NOMO-1 (cell line): ENCODE measurements around the gene KCNT1.

Source experiments
- DNase-seq, 2 experiments: peaks; one replicate each; lab custom pipeline; 2025; ENCODE audit not compliant: unreplicated experiment in 2 of 2; lab: John Stamatoyannopoulos, UW

KCNT1 gene

DNA sequence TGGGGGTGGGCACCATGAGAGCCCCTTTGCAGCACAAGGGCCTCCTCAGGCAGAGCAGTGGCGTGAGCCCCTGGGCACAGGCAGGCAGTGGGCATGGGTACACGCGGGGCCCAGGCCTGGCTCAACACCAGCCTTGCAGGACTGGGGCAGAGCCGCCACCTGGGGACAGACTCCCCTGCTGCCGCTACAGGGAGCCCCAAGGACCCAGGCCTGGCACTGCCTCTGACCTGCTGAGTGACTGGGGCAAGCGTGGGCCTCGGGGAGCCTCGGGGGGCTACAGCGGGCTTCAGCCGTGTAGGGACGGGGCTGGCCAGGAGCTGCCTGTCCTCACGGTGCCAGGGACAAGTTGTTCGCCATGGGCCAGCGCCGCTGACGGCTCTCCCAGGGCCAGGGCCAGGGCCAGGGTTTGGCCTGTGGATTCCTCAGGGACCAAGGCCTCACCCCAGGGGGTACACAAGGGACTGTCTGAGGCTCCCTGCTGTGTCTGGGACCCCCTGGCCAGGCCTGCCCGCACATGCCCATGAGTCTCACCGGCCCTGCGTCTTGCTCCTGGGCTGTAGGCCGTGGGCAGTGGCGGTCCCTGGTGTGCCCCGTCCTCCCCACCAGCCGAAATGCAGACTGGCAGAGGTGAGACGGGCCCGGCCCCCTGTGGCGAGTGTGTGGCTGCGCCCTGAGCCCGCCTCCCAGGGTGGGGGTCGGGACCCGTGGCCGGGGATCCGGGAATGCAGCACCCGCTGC is 42.5 kb downstream of the KCNT1 start:
- DNase-seq: no peak

DNA sequence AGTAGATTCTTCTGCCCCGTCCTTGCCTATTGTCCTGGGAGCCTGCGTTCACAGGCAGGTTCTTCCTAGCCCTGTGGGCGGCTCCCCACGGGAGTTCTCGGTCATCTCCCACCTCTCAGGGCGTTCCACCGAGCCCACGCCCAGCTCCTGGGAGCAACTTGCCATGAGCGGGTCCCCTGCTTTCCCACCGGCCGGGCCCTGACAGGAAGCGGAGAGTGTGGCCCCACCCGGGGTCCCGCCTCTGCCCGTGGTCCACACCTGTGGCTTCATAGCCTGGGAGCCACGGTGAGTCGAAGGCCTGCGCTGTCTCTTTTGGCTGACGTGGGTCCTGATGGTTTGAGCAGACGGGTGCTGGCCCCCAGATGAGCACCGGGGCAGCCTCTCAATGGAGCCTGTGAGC is 43.2 kb downstream of the KCNT1 start:
- no peak for DNase-seq

DNA sequence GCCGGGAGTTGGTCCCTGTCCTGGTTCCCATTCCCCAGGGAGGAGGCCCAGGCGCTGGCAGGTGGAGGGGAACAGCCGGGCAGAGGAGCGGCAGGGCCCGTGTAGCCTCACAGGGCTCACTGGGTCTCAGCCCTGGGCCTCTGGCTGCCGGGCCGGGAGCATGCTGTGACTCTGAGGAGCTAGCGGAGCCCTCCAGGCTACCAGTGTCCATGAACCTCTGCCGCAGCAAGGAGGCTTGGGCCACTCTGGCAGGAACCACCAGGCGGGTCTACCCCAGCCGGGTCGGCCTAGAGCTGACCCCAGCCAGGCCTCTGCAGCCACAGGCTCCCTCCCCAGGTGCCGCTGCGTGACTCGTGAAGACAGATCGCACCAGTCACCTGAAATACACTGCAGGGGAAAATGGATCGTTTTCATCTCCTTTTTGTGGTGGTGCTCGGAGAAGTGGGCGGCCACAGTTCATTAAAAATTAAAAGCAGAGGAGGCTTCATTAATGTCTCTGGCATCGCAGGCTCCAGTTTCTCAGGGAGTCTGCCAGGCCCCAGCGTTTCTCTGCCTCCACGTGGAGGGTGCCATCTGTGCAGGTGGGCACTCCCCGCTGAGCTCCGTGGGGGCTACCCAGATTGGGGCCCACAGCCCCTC is 43.8 kb downstream of the KCNT1 start:
- DNase-seq: no peak

DNA sequence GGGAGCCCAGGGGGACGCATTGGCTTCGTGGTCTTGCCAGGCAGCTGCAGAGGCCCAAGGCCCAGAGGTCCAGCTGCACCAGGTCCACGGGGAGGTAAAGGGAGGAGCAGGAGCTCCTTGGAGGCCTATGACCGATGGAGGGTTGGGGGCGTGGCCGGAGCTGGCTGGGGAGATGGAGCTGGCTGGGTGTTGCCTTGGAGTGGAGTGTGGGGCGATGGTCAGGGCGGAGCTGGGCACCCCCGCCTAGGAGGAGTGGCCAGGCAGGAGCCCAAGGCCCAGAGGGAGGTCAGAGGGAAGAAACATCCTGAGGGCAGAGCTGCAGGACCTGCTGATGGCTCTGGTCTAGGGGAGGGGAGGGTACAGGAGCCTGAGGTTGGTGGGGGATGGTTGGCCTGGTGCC is 44.6 kb downstream of the KCNT1 start:
- no peak for DNase-seq

DNA sequence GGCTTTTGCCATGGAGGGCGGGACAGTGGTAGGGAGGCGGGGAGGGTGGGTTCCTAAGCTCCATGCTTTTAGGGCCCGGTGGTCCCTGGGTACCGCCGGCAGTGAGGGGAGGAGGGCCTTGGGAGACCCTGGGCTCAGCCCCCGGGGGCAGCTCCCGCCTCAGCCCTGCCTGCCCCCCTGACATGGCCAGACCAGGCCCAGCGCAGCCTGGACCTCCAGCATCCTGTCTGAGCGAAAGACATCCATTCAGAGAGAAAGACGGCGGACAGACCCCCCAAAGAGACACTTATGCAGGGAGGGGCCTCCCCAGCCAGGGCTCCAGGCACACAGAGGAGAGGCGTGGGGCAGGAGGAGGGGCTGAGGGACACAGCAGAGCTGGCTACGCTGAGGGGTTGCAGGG is 45.3 kb downstream of the KCNT1 start:
- no peak for DNase-seq

DNA sequence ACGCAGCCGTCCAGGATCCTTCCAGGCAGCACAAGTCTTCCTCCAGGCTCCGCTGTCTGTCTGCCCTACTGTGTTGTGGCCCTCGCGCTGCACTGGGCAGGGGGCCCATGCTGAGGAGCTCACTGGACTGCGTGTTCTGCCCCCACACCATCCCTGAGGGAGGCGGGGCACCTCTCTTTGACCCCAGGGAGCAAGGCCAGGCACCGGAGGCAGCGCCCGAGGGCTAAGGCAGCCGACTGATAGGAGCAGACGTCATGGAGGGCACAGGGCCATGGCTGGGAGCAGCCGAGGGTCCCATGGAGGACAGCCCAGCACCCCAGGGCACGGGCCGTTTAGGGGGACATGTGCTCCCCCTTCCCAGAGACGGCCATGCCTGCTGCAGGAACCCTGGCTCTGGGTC is 46.7 kb downstream of the KCNT1 start:
- DNase-seq: no peak

DNA sequence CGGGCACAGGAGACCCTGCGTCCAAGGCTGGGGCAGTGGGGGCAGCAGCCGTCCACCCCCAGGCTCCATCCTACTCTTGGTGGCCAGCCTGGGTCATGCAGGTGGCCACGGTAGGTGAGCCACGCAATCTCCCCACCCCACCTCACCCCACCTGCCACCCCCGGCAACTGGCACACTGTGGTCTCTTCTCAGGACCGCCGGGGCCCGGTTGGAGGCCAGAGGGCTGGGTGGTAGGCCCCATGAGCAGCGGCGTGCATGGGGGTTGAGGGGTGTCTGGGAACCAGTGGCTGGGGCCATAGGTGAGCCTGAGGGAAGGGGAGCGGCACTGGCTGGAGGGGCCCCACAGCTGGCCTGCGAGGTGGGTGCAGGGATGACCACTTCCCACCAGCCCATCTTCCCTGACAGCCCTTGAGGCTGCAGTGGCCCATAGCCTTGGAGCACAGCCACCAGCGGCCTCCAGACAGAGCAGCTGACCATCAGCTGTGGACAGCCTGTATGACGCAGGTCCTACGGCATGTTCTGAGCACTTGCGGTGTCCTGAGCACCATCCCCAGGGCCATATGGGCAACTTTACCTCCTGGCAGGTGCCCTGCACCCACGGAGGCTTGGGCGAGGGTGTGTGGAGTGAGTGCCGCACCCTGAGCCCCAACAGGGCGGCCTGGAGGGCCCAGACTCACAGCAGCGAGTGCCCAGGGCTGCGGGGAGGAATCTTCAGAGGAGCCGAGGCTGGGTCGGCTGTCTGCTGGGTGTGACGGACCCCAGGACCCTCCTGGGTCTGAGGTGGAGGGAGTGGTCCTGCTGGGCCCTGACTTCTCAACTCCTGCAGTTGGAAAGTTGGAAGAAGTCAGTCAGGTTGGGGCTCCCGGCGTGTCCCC is 47.4 kb downstream of the KCNT1 start:
- DNase-seq: no peak

DNA sequence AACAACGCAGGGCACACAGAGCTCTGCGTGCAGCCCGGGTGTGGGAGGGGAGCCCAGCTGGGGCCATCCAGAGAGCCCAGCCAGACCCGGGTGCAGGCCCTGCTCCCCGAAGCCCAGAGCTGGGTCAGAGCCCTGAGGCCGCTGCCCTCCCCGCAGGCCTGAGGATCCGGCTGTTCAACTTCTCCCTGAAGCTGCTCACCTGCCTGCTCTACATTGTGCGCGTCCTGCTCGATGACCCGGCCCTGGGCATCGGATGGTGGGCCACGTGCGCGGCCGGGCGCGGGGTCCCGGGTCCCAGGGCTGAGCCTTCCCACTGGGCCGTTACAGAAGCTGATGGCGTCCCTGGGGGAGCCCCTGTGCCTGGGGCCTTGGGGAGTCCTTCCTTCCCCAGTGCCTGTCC is 48.8 kb downstream of the KCNT1 start:
- DNase-seq: no peak

DNA sequence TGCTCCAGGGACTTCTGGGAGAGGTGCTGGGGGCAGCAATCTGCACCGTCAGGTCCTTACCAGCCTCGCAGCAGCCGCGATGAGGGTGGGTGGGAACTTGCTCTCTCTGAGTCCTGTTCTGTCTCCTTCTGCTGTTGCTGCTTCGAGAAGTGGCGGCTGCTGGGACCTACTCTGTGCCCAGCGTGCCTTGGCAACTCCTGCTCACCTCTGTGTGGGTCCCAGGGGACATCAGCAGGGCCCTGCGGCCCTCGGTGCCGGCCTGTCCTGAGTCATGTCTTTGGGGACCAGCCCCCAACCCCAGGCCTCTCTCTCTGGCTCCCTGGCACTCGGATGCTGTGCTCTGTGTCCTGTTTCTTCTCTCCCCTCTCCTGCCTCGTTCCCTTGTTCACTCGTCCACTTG is 49.5 kb downstream of the KCNT1 start:
- DNase-seq: no peak

DNA sequence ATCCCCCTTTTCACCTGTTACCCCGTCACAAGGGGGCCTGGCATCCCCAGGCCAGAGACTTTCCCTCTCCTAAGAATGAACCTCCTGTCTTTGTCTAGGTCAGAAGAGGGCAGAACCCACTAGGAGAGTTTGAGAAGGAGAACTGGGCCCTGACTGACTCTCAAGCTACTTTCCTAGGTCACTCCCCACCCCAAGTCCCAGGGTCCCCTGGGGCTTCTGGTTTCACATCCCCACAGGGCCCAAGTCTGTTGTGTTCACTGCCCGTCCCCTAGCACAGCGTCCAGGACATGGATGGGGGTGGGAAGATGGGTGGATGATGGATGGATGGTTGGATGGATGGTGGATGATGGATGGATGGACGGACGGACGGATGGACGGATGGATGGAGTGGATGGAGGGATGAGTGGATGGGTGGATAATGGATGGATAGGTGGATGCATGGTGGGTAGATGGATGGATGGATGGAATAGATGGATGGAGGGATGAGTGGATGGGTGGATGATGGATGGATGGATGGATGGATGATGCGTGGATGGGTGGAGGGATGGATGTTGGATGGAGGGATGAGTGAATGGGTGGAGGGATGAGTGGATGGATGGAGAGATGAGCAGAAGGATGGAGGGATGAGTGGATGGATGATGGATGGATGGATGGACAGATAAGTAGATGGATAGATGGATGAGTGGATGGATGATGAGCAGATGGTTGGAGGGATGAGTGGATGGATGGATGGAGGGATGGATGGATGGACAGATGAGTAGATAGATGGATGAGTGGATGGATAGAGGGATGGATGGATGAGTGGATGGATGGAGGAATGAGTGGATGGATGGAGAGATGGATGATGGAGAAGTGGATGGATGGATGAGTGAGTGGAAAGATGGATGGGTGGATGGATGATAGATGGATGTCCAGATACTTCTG is 50.6 kb downstream of the KCNT1 start:
- DNase-seq: no peak

DNA sequence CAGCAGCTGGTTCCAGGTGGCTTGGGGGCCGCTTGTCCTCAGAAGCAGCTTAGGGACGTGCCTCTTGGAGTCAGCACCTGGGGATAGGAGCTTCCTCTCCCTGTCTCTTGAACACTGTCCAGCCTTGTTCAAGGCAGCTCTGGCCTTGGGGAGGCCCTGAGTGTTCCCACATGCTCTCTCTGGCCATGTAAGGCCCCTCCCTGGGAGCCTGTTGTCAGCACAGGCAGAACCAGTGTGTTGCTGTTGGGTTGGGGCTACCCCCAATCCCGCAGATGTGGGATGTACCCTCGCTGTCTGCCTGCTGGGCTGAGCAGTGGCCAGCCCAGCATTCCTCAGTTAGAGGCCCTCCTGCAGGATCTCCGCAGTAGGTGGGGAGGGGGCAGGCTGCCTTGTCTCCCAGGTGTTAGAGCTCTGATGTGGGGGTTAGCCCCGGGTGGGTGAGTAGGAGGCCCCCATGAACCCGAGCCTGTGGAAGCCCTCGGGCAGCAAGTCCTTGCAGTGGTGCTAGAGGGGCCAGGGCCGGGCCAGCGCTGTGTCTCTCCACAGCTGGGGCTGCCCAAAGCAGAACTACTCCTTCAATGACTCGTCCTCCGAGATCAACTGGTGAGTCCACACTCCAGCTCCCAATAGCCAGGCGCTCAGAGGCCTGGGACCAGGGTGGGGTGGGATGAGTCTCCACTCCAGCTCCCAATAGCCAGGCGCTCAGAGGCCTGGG is 51.6 kb downstream of the KCNT1 start:
- DNase-seq: no peak

DNA sequence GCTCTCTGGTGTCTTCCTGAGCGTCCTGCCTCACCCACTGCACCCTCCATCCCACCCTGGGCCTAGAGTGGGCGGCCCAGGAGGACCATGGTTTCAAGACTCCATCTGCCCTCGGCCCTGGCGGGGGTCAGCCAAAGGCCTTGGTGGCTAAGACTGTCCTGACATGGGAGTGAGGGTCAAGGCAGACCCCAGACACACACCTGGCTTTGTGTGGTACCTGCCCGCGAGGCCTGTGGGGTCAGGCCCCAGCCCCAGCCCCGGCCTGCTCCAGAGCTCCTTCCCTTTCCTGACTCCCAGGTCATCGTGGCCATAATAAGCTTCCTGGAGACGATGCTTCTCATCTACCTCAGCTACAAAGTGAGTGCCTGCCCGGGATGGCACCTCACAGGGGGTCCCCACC is 54.6 kb downstream of the KCNT1 start:
- no peak for DNase-seq

DNA sequence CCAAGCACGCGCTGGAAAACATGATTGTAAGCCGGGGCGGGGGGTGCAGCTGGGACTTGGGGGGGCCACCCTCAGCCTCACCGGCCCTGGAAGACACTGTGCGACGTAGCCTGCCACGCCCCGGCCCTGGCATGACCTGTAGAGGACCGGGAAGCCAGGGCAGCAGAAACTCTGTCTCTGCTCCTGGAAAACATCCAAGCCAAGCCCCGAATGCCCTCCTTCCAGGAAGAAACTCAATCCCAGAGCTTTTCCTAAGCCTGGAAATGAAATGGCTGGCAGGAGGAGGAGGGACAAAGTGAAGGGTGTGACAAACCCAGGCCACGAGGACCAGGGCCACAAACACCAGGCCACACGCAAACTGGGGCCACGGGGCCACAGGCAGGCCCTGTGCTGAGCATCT is 55.4 kb downstream of the KCNT1 start:
- DNase-seq: no peak

DNA sequence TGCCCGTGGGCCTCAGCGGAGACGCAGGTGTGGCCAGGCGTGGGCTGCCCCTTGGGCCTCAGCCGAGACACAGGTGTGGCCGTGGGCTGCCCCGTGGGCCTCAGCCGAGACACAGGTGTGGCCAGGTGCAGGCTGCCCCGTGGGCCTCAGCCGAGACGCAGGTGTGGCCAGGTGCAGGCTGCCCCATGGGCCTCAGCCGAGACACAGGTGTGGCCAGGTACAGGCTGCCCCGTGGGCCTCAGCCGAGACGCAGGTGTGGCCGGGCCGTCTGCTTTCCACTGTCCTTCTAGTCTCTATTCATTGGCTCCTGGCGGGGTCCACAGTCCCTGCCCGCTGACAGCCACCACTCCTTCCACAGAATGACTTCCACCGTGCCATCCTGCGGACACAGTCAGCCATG is 56.1 kb downstream of the KCNT1 start:
- DNase-seq: no peak

DNA sequence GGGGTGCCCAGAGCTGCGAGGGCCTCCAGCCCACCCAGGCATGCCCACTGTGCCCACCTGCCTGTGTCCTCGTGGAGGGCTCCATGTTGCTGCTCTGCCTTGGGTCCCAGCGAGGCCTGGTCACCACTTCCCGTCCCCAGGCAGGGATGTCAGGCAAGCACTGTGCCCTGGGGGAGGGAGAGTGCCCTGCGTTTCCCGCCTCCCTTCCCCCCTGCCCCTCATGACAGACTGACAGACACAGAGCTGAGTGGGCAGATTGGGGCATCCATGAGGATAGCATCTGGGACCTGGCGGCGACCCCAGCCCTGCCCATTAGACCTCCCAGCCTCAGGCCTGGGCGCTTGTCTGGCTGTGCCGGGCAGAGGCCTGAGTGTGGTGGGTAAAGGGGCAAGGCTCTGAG is 56.9 kb downstream of the KCNT1 start:
- DNase-seq: no peak

DNA sequence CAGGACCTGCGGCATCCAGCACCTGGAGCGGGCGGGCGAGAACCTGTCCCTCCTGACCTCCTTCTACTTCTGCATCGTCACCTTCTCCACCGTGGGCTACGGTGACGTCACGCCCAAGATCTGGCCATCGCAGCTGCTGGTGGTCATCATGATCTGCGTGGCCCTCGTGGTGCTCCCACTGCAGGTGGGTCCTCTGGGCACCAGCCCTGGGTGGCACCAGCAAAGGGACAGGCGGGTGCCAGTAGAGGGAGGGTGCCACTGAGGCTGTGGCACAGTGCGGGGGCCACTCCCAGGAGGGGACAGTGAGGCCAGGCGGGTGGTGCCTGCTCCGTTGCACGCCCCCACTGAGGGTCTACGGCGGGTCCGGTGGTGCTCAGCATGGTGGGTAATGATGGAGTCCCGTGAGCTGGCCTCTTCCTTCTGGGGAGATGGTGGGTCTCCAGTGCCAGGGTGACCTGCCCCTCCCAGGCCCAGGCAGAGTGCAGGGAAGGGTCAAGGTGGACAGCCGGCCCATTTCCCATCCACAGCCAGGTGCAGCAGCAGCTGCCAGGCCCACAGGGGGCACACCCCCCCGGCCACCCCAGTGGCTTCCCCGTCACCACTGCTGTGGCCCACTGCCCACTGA is 57.8 kb downstream of the KCNT1 start:
- no peak for DNase-seq

DNA sequence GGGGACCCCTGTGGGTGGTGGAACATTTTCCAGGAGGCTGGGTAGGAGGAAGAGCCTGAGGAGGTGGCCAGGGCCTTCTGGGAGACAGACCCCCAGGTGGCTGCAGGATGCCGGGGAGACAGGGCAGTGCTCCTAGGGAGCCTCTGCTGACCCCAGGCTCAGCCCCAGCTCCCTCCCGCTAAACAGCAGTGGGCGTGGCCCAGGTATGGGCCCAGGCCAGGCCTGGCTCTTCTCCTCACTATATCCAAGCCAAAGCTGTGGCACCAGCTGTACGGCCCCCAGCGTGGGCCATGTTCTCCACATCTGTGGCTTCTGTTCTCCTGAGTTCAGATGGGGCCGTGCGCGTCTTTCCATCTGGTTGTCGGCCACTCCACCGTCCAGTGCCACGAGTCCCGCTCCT is 58.5 kb downstream of the KCNT1 start:
- DNase-seq: no peak

DNA sequence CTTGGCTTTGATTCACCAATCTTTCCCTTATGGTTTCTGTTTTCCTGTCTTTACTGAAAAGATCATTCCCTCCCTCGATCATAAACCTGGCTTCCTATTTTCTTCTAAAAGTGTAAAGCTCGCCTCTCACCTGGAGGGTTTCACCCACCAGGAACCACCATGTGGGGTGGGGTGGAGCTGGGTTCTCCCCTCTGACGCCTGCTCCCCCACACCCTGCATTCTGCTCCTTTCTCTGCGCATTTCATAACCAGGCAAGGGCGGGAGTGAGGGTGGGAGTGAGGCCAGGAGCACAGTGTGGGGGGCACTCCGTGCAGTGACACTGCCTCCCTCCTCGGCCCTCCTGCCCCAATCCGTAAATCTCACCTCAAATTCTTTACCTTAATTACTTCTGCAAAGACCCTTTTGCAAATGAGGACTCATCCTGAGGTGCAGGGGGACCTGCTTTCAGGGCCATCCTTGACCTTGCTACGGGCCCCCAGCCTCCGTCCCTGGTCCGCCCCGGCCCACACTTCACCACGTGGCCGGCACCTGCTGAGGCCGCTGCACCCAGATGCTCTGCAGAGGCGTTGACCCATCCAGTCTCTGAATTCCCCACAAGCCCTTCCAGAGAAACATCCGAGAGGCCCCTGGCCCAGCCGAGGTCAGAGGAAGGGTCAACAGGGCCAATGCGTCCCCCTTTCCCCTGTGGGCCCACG is 59.3 kb downstream of the KCNT1 start:
- no peak for DNase-seq

DNA sequence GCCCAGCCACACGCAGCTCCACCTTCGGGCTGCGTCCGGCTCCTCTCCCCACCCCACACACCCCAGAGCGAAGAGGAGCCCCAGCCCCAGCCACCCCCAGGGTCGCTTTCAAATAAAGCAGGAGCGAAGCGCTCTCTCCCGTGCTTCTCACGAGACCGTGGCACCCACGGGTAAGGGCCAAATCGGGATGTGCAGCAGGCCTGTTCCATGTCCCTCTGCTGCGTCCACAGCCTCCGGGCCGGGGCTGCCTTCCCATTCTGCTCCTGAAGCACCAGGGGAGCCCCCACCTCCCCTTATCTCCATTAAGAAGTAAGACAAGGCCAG is 59.8 kb downstream of the KCNT1 start:
- DNase-seq: no peak
